ENCODE data around the gene USP17L19. TPM values are rescaled to one million over a fixed set of nuclear protein-coding genes. Genes with fewer than 3 reads are reported as not detected.
"Not testable (repeated sequence)": the region's sequence is repeated elsewhere in the genome, so short reads cannot be mapped to it uniquely, and the experiment has no call there.

USP17L19 gene
- total and polyA plus RNA-seq, 3 donors from 2014 or later, result not detected

GRCh38 chr4:9257824-9258223, 4.6 kb downstream of the USP17L19 start, which contains the start of gene USP17L20:
TSS of gene USP17L20 (plus strand) at chr4:9258124. CDS start at chr4:9258124, 0 bp downstream.
- H3K36me3 ChIP-seq (ENCODE audit: low read depth, missing control alignments); H3K27ac ChIP-seq; H3K27me3 ChIP-seq; H3K4me1 ChIP-seq; intact Hi-C loops (cut with DNase I; ENCODE audit: low total_unique reads); H3K9me3 ChIP-seq; DNase-seq; H3K4me3 ChIP-seq: not testable (repeated sequence)
- no CpG with 5 or more reads among the region's 15 CpGs for WGBS, 2 donors

- H3K27ac ChIP-seq; intact Hi-C loops (cut with DNase I; ENCODE audit: low total_unique reads); H3K4me1 ChIP-seq; H3K9me3 ChIP-seq; H3K4me3 ChIP-seq; H3K36me3 ChIP-seq (ENCODE audit: low read depth, missing control alignments); DNase-seq; H3K27me3 ChIP-seq: not testable (repeated sequence)
- no CpG with 5 or more reads among the region's 13 CpGs for WGBS, 2 donors
Measured at GRCh38 chr4:9262572-9262971, 9.4 kb downstream of the USP17L19 start, which contains the start of gene USP17L21. TSS of gene USP17L21 (plus strand) at chr4:9262872. CDS start at chr4:9262872, 0 bp downstream.

GRCh38 chr4:9267319-9267718, 14.1 kb downstream of the USP17L19 start, which contains the start of gene USP17L22:
TSS of gene USP17L22 (plus strand) at chr4:9267619. CDS start at chr4:9267619, 0 bp downstream.
- H3K27ac ChIP-seq; H3K4me1 ChIP-seq; H3K36me3 ChIP-seq (ENCODE audit: low read depth, missing control alignments); DNase-seq; H3K27me3 ChIP-seq; H3K4me3 ChIP-seq; intact Hi-C loops (cut with DNase I; ENCODE audit: low total_unique reads); H3K9me3 ChIP-seq: not testable (repeated sequence)
- WGBS, 2 donors, result no CpG with 5 or more reads among the region's 15 CpGs

- peak; percentile 52 for DNase-seq
- 69 to 78% methylated on average over 8 of the region's 10 CpGs for WGBS, 2 donors
- H3K9me3 ChIP-seq; H3K27ac ChIP-seq; H3K4me1 ChIP-seq; H3K36me3 ChIP-seq (ENCODE audit: low read depth, missing control alignments); H3K4me3 ChIP-seq; intact Hi-C loops (cut with DNase I; ENCODE audit: low total_unique reads); H3K27me3 ChIP-seq: not testable (repeated sequence)
Measured at GRCh38 chr4:9271719-9272118, 18.5 kb downstream of the USP17L19 start.

Other genes with a start within 250 kb of the USP17L19 start
- gene FAM90A26, start 83.0 kb upstream of the USP17L19 start, total RNA-seq, result not detected
- not detected for gene FAM90A26, start 83.0 kb upstream of the USP17L19 start, polyA plus RNA-seq (ENCODE audit: insufficient read depth, low read depth, low replicate concordance)
- not detected for gene USP17L10, start 42.7 kb upstream of the USP17L19 start, total RNA-seq
- not detected for gene USP17L10, start 42.7 kb upstream of the USP17L19 start, polyA plus RNA-seq (ENCODE audit: insufficient read depth, low read depth, low replicate concordance)
- gene USP17L11, start 38.0 kb upstream of the USP17L19 start, total RNA-seq, result not detected
- not detected for gene USP17L11, start 38.0 kb upstream of the USP17L19 start, polyA plus RNA-seq (ENCODE audit: insufficient read depth, low read depth, low replicate concordance)
- not detected for gene USP17L12, start 33.2 kb upstream of the USP17L19 start, total RNA-seq
- gene USP17L12, start 33.2 kb upstream of the USP17L19 start, polyA plus RNA-seq (ENCODE audit: insufficient read depth, low read depth, low replicate concordance), result not detected
- not detected for gene USP17L13, start 28.5 kb upstream of the USP17L19 start, total RNA-seq
- gene USP17L13, start 28.5 kb upstream of the USP17L19 start, polyA plus RNA-seq (ENCODE audit: insufficient read depth, low read depth, low replicate concordance), result not detected
- not detected for gene USP17L15, start 19.0 kb upstream of the USP17L19 start, total RNA-seq
- not detected for gene USP17L15, start 19.0 kb upstream of the USP17L19 start, polyA plus RNA-seq (ENCODE audit: insufficient read depth, low read depth, low replicate concordance)
- not detected for gene USP17L17, start 9.5 kb upstream of the USP17L19 start, total RNA-seq
- not detected for gene USP17L17, start 9.5 kb upstream of the USP17L19 start, polyA plus RNA-seq (ENCODE audit: insufficient read depth, low read depth, low replicate concordance)
- gene USP17L18, start 4.7 kb upstream of the USP17L19 start, total RNA-seq, result not detected
- gene USP17L18, start 4.7 kb upstream of the USP17L19 start, polyA plus RNA-seq (ENCODE audit: insufficient read depth, low read depth, low replicate concordance), result not detected
- not detected for gene USP17L20, start 4.7 kb downstream of the USP17L19 start, total RNA-seq
- not detected for gene USP17L20, start 4.7 kb downstream of the USP17L19 start, polyA plus RNA-seq (ENCODE audit: insufficient read depth, low read depth, low replicate concordance)
- not detected for gene USP17L21, start 9.5 kb downstream of the USP17L19 start, total RNA-seq
- gene USP17L21, start 9.5 kb downstream of the USP17L19 start, polyA plus RNA-seq (ENCODE audit: insufficient read depth, low read depth, low replicate concordance), result not detected
- gene USP17L22, start 14.2 kb downstream of the USP17L19 start, total RNA-seq, result not detected
- gene USP17L22, start 14.2 kb downstream of the USP17L19 start, polyA plus RNA-seq (ENCODE audit: insufficient read depth, low read depth, low replicate concordance), result not detected
- not detected for gene USP17L24, start 71.8 kb downstream of the USP17L19 start, total RNA-seq
- not detected for gene USP17L24, start 71.8 kb downstream of the USP17L19 start, polyA plus RNA-seq (ENCODE audit: insufficient read depth, low read depth, low replicate concordance)
- gene USP17L25, start 76.5 kb downstream of the USP17L19 start, total RNA-seq, result not detected
- not detected for gene USP17L25, start 76.5 kb downstream of the USP17L19 start, polyA plus RNA-seq (ENCODE audit: insufficient read depth, low read depth, low replicate concordance)
- gene USP17L26, start 81.3 kb downstream of the USP17L19 start, total RNA-seq, result not detected
- not detected for gene USP17L26, start 81.3 kb downstream of the USP17L19 start, polyA plus RNA-seq (ENCODE audit: insufficient read depth, low read depth, low replicate concordance)
- not detected for gene USP17L5, start 86.0 kb downstream of the USP17L19 start, total RNA-seq
- gene USP17L5, start 86.0 kb downstream of the USP17L19 start, polyA plus RNA-seq (ENCODE audit: insufficient read depth, low read depth, low replicate concordance), result not detected
- not detected for gene USP17L27, start 90.8 kb downstream of the USP17L19 start, total RNA-seq
- gene USP17L27, start 90.8 kb downstream of the USP17L19 start, polyA plus RNA-seq (ENCODE audit: insufficient read depth, low read depth, low replicate concordance), result not detected
- gene USP17L28, start 95.5 kb downstream of the USP17L19 start, total RNA-seq, result not detected
- not detected for gene USP17L28, start 95.5 kb downstream of the USP17L19 start, polyA plus RNA-seq (ENCODE audit: insufficient read depth, low read depth, low replicate concordance)
- not detected for gene USP17L29, start 100.3 kb downstream of the USP17L19 start, total RNA-seq
- not detected for gene USP17L29, start 100.3 kb downstream of the USP17L19 start, polyA plus RNA-seq (ENCODE audit: insufficient read depth, low read depth, low replicate concordance)
- not detected for gene USP17L30, start 109.8 kb downstream of the USP17L19 start, total RNA-seq
- gene USP17L30, start 109.8 kb downstream of the USP17L19 start, polyA plus RNA-seq (ENCODE audit: insufficient read depth, low read depth, low replicate concordance), result not detected
- gene DEFB131A, start 191.0 kb downstream of the USP17L19 start, total RNA-seq, result not detected
- gene DEFB131A, start 191.0 kb downstream of the USP17L19 start, polyA plus RNA-seq (ENCODE audit: insufficient read depth, low read depth, low replicate concordance), result not detected

Data from testis (tissue), 3 donors.